ENCODE measurements around the gene ELK3. TPM values are rescaled to one million over a fixed set of nuclear protein-coding genes. Genes with fewer than 3 reads are reported as not detected.

Gene ELK3
- total RNA-seq, 1 donor from 2014 or later: 60.8 TPM

- no peaks in the 10 kb centered on the region for H3K36me3 Mint-ChIP-seq (ENCODE audit: low read depth)
- no peak overlapping the region for H3K4me3 Mint-ChIP-seq
- ChIA-PET POLR2A (no interaction called here), CTCF (no interaction called here)
- peaks cover 19% of the 10 kb centered on the region for H3K4me1 Mint-ChIP-seq
- H3K9me3 Mint-ChIP-seq: peaks cover 4% of the 10 kb centered on the region
- TF ChIP-seq CTCF (IDR thresholded peaks at IDR 0.05): no peak
- H3K27ac Mint-ChIP-seq: no peak overlapping the region
- intact Hi-C loops (cut with micrococcal nuclease): no loop called here
- DNase-seq (no peak), ATAC-seq (ENCODE audit: low read depth) (no peak)
- H3K27me3 Mint-ChIP-seq: no peaks in the 10 kb centered on the region
These were observed 21.2 kb upstream of the ELK3 start for GRCh38 chr12:96172981-96173380.

- Mint-ChIP-seq H3K36me3 (ENCODE audit: low read depth) (no peaks in the 10 kb centered on the region), H3K4me3 (no peak overlapping the region), H3K27ac (peak overlapping the region; percentile 82), H3K4me1 (peaks cover 13% of the 10 kb centered on the region), H3K27me3 (no peaks in the 10 kb centered on the region), H3K9me3 (peaks cover 7% of the 10 kb centered on the region)
- intact Hi-C loops (cut with micrococcal nuclease): no loop called here
- no peak for TF ChIP-seq CTCF (IDR thresholded peaks at IDR 0.05)
- POLR2A ChIA-PET: interaction anchor here (1.0 to 2.0 kb wide), 3 partner anchors 14 to 82 kb away, joined by 3 to 10 read pairs (median 3); no protein-coding TSS in a partner anchor
- no peak for DNase-seq
- CTCF ChIA-PET: interaction anchor here (2.5 kb wide), 1 partner anchor 39 kb away, joined by 9 read pairs; no protein-coding TSS in a partner anchor
- ATAC-seq (ENCODE audit: low read depth): no peak
These were observed 17.6 kb upstream of the ELK3 start for GRCh38 chr12:96176575-96176974.

GRCh38 chr12:96177013-96177412 is 17.2 kb upstream of the ELK3 start:
- no peak for DNase-seq

GRCh38 chr12:96183734-96184370 is 10.3 kb upstream of the ELK3 start:
- intact Hi-C loops (cut with micrococcal nuclease): no loop called here
- no peak for TF ChIP-seq CTCF (IDR thresholded peaks at IDR 0.05)
- DNase-seq: no peak
- Mint-ChIP-seq H3K36me3 (ENCODE audit: low read depth) (no peaks in the 10 kb centered on the region), H3K4me1 (peaks cover 20% of the 10 kb centered on the region), H3K4me3 (no peak overlapping the region), H3K9me3 (peaks cover 7% of the 10 kb centered on the region), H3K27ac (no peak overlapping the region), H3K27me3 (no peaks in the 10 kb centered on the region)
- ATAC-seq (ENCODE audit: low read depth): no peak
- CTCF ChIA-PET: no interaction called here
- POLR2A ChIA-PET: no interaction called here

More at GRCh38 chr12:96177013-96177412, 17.2 kb upstream of the ELK3 start:
- Mint-ChIP-seq H3K4me1 (peaks cover 13% of the 10 kb centered on the region), H3K36me3 (ENCODE audit: low read depth) (no peaks in the 10 kb centered on the region), H3K4me3 (peak overlapping the region; percentile 2), H3K27ac (peak overlapping the region; percentile 82), H3K9me3 (peaks cover 7% of the 10 kb centered on the region), H3K27me3 (no peaks in the 10 kb centered on the region)
- ChIA-PET CTCF (interaction anchor here (2.5 kb wide), 1 partner anchor 38 kb away, joined by 9 read pairs; no protein-coding TSS in a partner anchor), POLR2A (interaction anchor here (1.0 to 2.0 kb wide), 3 partner anchors 14 to 82 kb away, joined by 3 to 10 read pairs (median 3); no protein-coding TSS in a partner anchor)
- no peak for TF ChIP-seq CTCF (IDR thresholded peaks at IDR 0.05)
- ATAC-seq (ENCODE audit: low read depth): peak; percentile 85
- intact Hi-C loops (cut with micrococcal nuclease): loop anchor here (1.0 kb wide), 1 partner anchor 18 kb away; no protein-coding TSS in a partner anchor

- ATAC-seq (ENCODE audit: low read depth) (no peak), DNase-seq (no peak)
- no peak overlapping the region for H3K4me3 Mint-ChIP-seq
- ChIA-PET CTCF (interaction anchor here (0.9 kb wide), 1 partner anchor 29 kb away, joined by 4 read pairs; no protein-coding TSS in a partner anchor), POLR2A (no interaction called here)
- no peaks in the 10 kb centered on the region for H3K36me3 Mint-ChIP-seq (ENCODE audit: low read depth)
- H3K27me3 Mint-ChIP-seq: no peaks in the 10 kb centered on the region
- TF ChIP-seq CTCF (IDR thresholded peaks at IDR 0.05): no peak
- H3K4me1 Mint-ChIP-seq: peaks cover 40% of the 10 kb centered on the region
- intact Hi-C loops (cut with micrococcal nuclease): no loop called here
- peaks cover 3% of the 10 kb centered on the region for H3K9me3 Mint-ChIP-seq
- no peak overlapping the region for H3K27ac Mint-ChIP-seq
These were observed 8.3 kb upstream of the ELK3 start for GRCh38 chr12:96185914-96186313.

All from activated B cell treated with CpG ODN at 0.5 μM for 24 hours (primary cell).